ENCODE data around the gene ATP1A1.

The ATP1A1 gene

GRCh38 chr1:116415699-116416533 lies 42.9 kb downstream of the ATP1A1 start:
- peak; percentile 23 for DNase-seq

- no peak for DNase-seq
These were observed 43.9 kb downstream of the ATP1A1 start for GRCh38 chr1:116416854-116417513.

- no peak for DNase-seq
These were observed 44.6 kb downstream of the ATP1A1 start for GRCh38 chr1:116417678-116418077.

- peak; percentile 90 for DNase-seq
These were observed 45.2 kb downstream of the ATP1A1 start for GRCh38 chr1:116418091-116418830.

GRCh38 chr1:116420417-116421200 lies 47.6 kb downstream of the ATP1A1 start:
- DNase-seq = no peak

DNA sequence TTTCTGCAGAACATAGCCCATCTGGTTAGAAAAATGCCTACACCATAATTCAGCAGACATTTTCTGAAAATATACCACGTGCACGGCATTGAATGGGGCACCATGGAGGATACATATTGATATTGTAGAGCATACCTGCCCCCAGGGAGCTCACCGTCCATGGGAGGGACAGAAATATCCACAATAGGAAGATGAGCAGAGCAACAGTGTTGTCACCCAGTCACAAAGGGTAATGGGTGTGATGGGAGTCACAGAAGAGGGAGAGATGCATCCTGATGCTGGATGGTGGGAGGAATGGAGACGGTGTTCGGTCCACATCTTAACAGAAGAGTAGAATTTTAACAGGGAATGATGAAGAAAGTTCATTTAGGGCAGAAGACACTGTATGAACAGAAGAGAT lies 51.4 kb downstream of the ATP1A1 start:
- no peak for DNase-seq

DNA sequence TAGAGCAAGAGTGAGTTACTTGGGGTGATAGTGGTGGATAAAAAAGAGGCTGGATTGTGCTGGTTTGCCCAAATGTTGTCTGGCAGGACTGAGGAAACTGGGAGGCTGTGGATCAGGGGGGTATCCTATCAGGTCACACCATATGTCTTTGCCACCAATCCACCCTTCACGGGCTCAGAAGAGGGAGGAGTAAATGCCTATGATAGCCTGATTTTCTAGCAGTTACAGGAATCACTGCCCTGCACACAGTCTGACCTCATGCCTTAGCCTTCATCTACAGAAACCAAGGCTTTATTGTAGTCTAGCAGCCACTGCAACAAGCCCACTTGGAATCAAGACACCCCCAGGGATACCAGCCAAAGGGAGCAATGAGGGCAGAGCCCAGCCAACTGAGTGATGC lies 51.8 kb downstream of the ATP1A1 start:
- no peak for DNase-seq

- no peak for DNase-seq
These were observed 52.9 kb downstream of the ATP1A1 start for GRCh38 chr1:116425987-116426386.

DNA sequence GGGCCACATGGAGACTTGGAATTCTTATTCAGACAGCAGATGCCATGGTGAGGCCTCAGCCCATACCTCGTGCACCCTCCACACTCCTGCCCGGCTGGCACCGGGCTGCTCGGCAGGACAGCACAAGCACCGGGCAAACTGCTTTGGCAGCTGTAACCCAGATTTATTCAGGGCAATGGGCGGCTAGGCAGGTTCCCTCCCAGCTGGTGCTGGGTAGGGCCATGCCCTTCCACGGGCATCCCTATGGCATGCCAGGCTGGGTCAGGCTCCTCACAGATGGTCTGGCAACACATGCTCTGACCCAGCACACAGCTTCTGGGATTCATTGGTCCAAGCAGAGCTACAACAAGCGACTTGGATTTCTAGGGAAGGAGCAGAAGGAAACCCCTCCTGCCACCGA lies 53.4 kb downstream of the ATP1A1 start:
- DNase-seq = no peak

GRCh38 chr1:116428576-116428975 lies 55.5 kb downstream of the ATP1A1 start:
- no peak for DNase-seq

DNA sequence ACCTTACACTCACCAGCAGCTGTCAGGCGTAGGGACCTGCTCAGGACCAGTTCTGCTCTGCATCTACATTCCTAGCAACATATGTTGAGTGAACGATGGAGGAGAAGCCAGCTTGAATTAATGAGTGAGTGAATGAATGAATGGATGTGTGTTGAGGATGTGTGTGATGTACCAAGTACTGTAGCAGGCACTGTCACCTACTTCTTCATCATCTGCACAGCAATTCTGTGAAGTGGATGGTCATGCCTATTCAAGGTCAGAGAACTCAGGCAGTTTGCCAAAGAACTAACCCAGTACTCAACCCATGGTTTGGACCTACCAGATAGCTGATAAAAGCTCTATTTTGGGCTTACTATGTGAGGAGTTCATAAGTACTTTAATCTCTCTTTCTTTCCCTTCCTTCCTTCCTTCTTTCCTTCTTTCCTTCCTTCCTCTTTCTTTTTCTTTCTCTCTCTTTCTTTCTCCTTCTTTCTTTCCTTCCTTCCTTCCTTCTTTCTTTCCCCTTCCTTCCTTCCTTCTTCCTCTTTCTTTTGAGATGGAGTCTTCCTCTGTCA lies 56.9 kb downstream of the ATP1A1 start:
- no peak for DNase-seq

GRCh38 chr1:116431870-116432500 lies 58.9 kb downstream of the ATP1A1 start:
- DNase-seq = no peak

GRCh38 chr1:116432655-116433265 lies 59.7 kb downstream of the ATP1A1 start:
- no peak for DNase-seq

DNA sequence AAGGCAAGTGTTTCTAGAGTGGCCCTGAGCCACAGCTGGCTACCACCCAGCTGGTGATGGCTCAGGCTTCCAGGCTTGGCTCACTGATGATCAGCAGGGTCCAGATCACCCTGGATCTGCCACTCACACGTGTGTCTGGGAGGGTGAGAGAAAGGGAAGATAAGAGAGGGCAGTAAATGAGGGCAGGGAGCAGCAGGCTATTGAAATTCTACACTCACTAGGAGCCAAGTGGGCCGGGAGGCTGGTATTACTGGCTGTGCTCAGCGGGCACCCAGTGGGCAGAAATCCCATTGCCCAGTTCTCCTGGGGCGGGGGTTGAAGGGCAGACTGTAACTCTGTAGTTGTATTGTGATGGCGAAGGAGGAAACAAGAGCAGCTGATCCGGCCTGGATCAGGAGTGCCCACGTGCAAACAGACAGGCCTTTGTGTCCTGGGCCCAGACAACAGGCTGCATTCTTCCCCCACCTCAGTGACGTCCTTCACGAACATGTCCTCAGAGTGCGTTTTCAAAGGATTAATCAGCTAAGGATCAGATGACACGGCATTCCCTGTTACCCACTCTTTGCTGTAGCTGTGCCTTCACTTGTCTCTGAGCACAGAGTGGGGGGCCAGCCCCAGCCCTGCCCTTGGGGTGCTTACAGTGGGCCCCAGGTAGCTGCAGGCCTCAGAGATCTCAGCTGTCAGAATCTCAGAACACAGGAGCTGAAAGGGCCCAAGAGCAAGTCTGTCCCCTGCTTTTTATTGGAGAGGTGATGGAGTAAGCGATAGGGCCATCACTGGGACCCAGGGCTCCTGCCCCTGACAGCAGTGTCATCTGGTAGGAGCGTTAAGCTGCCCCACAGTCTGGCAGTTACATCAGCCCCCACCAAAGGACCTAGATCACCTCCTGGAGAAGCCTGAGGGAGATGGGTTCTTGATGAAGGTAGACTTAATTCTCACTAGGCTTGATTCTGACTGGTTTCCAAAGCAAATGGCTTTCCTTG lies 60.5 kb downstream of the ATP1A1 start:
- DNase-seq = peak; percentile 46

GRCh38 chr1:116434849-116435248 lies 61.8 kb downstream of the ATP1A1 start:
- DNase-seq = no peak

GRCh38 chr1:116435806-116436610 lies 63.0 kb downstream of the ATP1A1 start:
- no peak for DNase-seq

DNA sequence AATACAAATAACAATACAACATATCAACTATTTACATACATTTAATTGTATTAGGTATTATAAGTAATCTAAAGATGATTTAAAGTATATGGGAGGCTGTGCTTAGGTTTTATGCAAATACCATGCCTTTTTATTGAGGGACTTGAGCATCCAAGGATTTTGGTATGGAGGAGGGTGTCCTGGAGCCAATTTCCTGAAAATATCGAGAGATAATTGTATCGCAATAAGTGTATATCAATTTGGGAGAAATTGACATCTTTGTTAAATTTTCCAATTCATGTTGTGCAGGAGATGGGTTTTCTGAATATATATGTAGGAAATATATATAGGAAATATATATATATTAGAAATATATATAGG lies 63.5 kb downstream of the ATP1A1 start:
- DNase-seq = no peak

DNA sequence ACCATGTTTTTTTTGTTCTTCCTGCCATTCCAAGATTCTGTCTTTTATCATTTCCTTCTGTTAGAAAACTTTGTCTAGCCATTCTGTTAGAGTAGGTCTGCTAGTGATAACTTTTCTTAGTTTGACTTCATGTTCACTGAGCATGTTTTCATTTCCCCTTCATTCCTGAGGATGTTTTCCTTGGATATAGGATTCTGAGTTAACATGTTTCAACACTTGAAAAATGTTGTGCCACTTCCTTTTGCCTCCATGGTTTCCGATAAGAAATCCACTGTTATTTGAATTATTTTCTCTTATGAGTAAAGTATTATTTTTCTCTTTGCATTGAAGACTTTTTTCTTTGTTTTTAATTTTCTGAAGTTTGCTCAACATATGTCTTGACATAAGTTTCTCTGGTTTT lies 66.7 kb downstream of the ATP1A1 start:
- no peak for DNase-seq

DNA sequence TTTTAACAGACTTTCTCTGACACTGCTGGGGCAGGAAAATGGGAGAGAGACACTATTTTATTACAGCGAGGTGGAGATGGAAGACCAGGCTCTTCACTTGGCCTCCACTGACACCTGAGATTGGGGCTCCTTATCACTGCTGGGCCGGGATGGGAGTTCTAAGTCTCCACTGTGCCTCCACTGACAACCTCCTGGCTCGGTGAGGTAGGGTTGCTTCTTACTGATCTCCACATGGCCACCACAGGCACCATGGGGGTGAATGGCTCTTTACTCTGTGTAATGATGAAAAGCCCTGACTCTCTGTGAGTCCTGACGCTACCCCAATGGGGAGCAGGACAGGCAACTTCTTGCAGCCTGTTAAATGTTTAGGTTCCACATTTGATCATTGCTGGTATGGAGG lies 67.7 kb downstream of the ATP1A1 start:
- DNase-seq = no peak

DNA sequence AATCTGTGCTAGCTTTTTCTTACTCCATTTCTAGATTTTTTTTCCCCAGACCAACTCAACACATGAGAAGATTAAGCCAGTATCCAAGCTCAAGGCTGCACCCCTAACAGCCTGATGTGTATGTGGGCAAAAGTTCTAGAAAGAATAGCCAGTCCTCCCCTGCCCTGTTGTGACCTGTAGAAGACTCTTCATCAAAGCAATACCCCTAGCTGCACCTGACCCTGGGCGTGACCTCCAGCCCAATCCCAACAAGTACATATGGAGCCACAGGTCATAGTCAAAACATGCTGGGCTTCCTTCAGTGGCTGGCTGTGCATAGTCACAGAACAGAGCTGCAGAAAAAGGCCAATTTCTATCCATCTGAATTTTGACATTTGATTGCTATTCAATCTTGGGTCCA lies 72.5 kb downstream of the ATP1A1 start:
- DNase-seq = no peak

Data from NCI-H146 (cell line).